ENCODE results near the gene CSF3.

- TF ChIP-seq CTCF (IDR thresholded peaks at IDR 0.05; ENCODE audit: low read length) (no peak), EZH2 (IDR thresholded peaks at IDR 0.05; ENCODE audit: borderline replicate concordance, low read length) (no peak)
These were observed 4.1 kb downstream of the CSF3 start for GRCh38 chr17:40019140-40019991.

Data from OCI-LY1 (cell line).